Measurements from ENCODE around the gene ANO1. TPM values are rescaled to one million over a fixed set of nuclear protein-coding genes. Genes with fewer than 3 reads are reported as not detected.

The ANO1 gene
- total RNA-seq, 1 experiment from 2014 or later: 10.9 TPM

GRCh38 chr11:70220920-70221319, 142.8 kb downstream of the ANO1 start:
- Histone ChIP-seq H3K4ac (ENCODE audit: low read depth, low read length) (no peak overlapping the region), H2BK15ac (ENCODE audit: low read depth, low read length) (no peak overlapping the region), H3K4me2 (ENCODE audit: insufficient read depth, insufficient read length, low read length) (no peak overlapping the region), H4K20me1 (ENCODE audit: control insufficient read depth, insufficient read depth, insufficient read length) (no peaks in the 10 kb centered on the region), H3K79me2 (ENCODE audit: insufficient read depth, low read length) (no peaks in the 10 kb centered on the region), H4K5ac (ENCODE audit: insufficient read length, low read depth, low read length) (no peak overlapping the region), H2AK5ac (ENCODE audit: insufficient read length, low read length) (no peak overlapping the region), H3K9ac (ENCODE audit: extremely low read depth, insufficient read length, low read length) (no peak overlapping the region), H2BK20ac (ENCODE audit: low read depth, low read length, poor library complexity, severe bottlenecking) (no peak overlapping the region), H3K4me1 (ENCODE audit: insufficient read depth, low read length) (peaks cover 2% of the 10 kb centered on the region; the same call in 1 of the 2 replicates), H3K14ac (ENCODE audit: insufficient read depth, low read length) (no peak overlapping the region), H2BK12ac (ENCODE audit: insufficient read length, low read depth, low read length) (no peak overlapping the region), H3K23ac (ENCODE audit: insufficient read length, low read depth, low read length) (no peak overlapping the region), H3K56ac (ENCODE audit: insufficient read length, low read depth, low read length) (no peak overlapping the region), H3K18ac (ENCODE audit: insufficient read length, low read depth, low read length) (no peak overlapping the region), H2BK5ac (ENCODE audit: insufficient read length, low read length) (no peak overlapping the region), H3K27me3 (ENCODE audit: insufficient read depth, low read length) (no peaks in the 10 kb centered on the region), H4K8ac (replicated peaks; ENCODE audit: insufficient read length, low read depth, low read length) (no peak overlapping the region), H2BK120ac (ENCODE audit: low read depth, low read length, poor library complexity, severe bottlenecking) (no peak overlapping the region), H3K9me3 (ENCODE audit: control insufficient read depth, low read depth, low read length) (no peaks in the 10 kb centered on the region), H3T11ph (ENCODE audit: low read length) (no peak overlapping the region), H2AFZ (ENCODE audit: low read length) (no peak overlapping the region), H4K91ac (ENCODE audit: insufficient read length, low read depth, low read length) (no peak overlapping the region), H3K27ac (ENCODE audit: insufficient read length, low read depth, low read length) (no peak overlapping the region), H3K23me2 (ENCODE audit: insufficient read length, low read depth, low read length, poor library complexity, severe bottlenecking) (no peaks in the 10 kb centered on the region), H3K79me1 (ENCODE audit: insufficient read depth, low read depth, low read length, poor library complexity, severe bottlenecking) (no peaks in the 10 kb centered on the region)
- no CpG with 5 or more reads among the region's 1 CpG for WGBS (ENCODE audit: extremely low coverage, insufficient read length, low lambda C conversion rate)
- Mint-ChIP-seq H3K4me1 (peaks cover 32 to 34% of the 10 kb centered on the region in 2 experiments), H3K27ac (peak overlapping the region in 1 of 3 experiments; percentile 10; a peak in 2 of 7 replicates), H3K4me3 (no peak overlapping the region), H3K36me3 (ENCODE audit: insufficient read depth in 1 of 3, low read depth in 3 of 3) (peaks cover 0 to 13% (median 8%) of the 10 kb centered on the region in 3 experiments; a peak in 5 of 7 replicates), H3K9me3 (peaks cover 17 to 22% of the 10 kb centered on the region in 2 experiments), H3K27me3 (ENCODE audit: low read depth) (peaks cover 6% of the 10 kb centered on the region)
- no peak for TF ChIP-seq CTCF (conservative IDR thresholded peaks at IDR 0.05)
- DNase-seq: no peak

Data from H9 (cell line).